Parathyroid adenoma (tissue), 2 donors: ENCODE data around the gene LCN15.
A peak's percentile ranks its signal among the peaks of the same experiment; 100 is the strongest.
"Not testable (repeated sequence)": the region's sequence is repeated elsewhere in the genome, so short reads cannot be mapped to it uniquely, and the experiment has no call there.

Source experiments
- H2AFZ ChIP-seq: fragments of 300-600 bp; sonication (generic); one replicate; pipeline ENCODE4 v1.7.0; 2017; ENCODE audit warnings: antibody characterized with exemption, mild to moderate bottlenecking
- H3K27ac ChIP-seq: fragments of 300-600 bp; sonication (generic); one replicate; pipeline ENCODE4 v1.7.0; 2017
- H3K27me3 ChIP-seq: fragments of 300-600 bp; sonication (generic); one replicate; pipeline ENCODE4 v1.7.0; 2017; ENCODE audit warnings: low read length; ENCODE audit not compliant: control insufficient read depth, insufficient read depth
- H3K36me3 ChIP-seq: fragments of 300-600 bp; sonication (generic); one replicate; pipeline ENCODE4 v1.7.0; 2017; ENCODE audit warnings: low read length; ENCODE audit not compliant: control insufficient read depth, insufficient read depth
- H3K4me1 ChIP-seq: fragments of 300-600 bp; sonication (generic); one replicate; pipeline ENCODE4 v1.7.0; 2017; ENCODE audit warnings: control low read depth
- H3K4me2 ChIP-seq: fragments of 300-600 bp; sonication (generic); one replicate; pipeline ENCODE4 v1.7.0; 2017; ENCODE audit warnings: low read length
- H3K4me3 ChIP-seq: fragments of 300-600 bp; sonication (generic); one replicate; pipeline ENCODE4 v1.7.0; 2017; ENCODE audit warnings: low read depth, low read length
- H3K79me2 ChIP-seq: fragments of 300-600 bp; sonication (generic); one replicate; pipeline ENCODE4 v1.7.0; 2017; ENCODE audit warnings: control low read depth
- H3K9ac ChIP-seq: fragments of 300-600 bp; sonication (generic); one replicate; pipeline ENCODE4 v1.7.0; 2017; ENCODE audit warnings: mild to moderate bottlenecking
- H3K9me3 ChIP-seq: fragments of 300-600 bp; sonication (generic); one replicate; pipeline ENCODE4 v1.7.0; 2017; ENCODE audit warnings: low read length; ENCODE audit not compliant: control insufficient read depth
- CTCF ChIP-seq: fragments of 300-600 bp; sonication (generic); IDR thresholded peaks from one replicate; pipeline ENCODE4 v1.7.0; 2017; ENCODE audit warnings: antibody characterized with exemption, mild to moderate bottlenecking
- donor health status: primary hyperparathyroidism.

LCN15 gene

GRCh38 chr9:136711751-136712689, 52.3 kb downstream of the LCN15 start, which contains the start of gene DIPK1B:
Gene DIPK1B (plus strand): TSS chr9:136712572. CDS start chr9:136712666, 94 bp downstream.
- H3K4me1 ChIP-seq, result no peaks in the 10 kb centered on the region
- peak within 1 kb of the TSS; percentile 87 for H3K4me2 ChIP-seq
- TF ChIP-seq CTCF, result no peak
- no peaks in the 10 kb centered on the region for H3K9me3 ChIP-seq
- peak within 1 kb of the TSS; percentile 72 for H2AFZ ChIP-seq
- H3K4me3 ChIP-seq, result peak within 1 kb of the TSS; percentile 71
- no peak within 1 kb of the TSS for H3K9ac ChIP-seq
- no peaks in the 10 kb centered on the region for H3K27me3 ChIP-seq
- H3K79me2 ChIP-seq, result no peaks in the 10 kb centered on the region
- H3K36me3 ChIP-seq, result no peaks in the 10 kb centered on the region
- peak within 1 kb of the TSS; percentile 19 for H3K27ac ChIP-seq

- not testable (repeated sequence) for H3K9me3 ChIP-seq
- peak overlapping the region; percentile 14 for H3K4me3 ChIP-seq
These were observed 53.1 kb downstream of the LCN15 start for GRCh38 chr9:136711219-136711648.

GRCh38 chr9:136710543-136710942, 53.8 kb downstream of the LCN15 start:
- no peaks in the 10 kb centered on the region for H3K9me3 ChIP-seq
- H2AFZ ChIP-seq, result no peak overlapping the region
- TF ChIP-seq CTCF, result no peak
- H3K79me2 ChIP-seq, result no peaks in the 10 kb centered on the region
- no peak overlapping the region for H3K9ac ChIP-seq
- H3K4me3 ChIP-seq, result no peak overlapping the region
- no peak overlapping the region for H3K4me2 ChIP-seq
- H3K4me1 ChIP-seq, result no peaks in the 10 kb centered on the region
- H3K27ac ChIP-seq, result no peak overlapping the region
- H3K36me3 ChIP-seq, result no peaks in the 10 kb centered on the region
- no peaks in the 10 kb centered on the region for H3K27me3 ChIP-seq

More at GRCh38 chr9:136711219-136711648, 53.1 kb downstream of the LCN15 start:
- H3K4me1 ChIP-seq, H2AFZ ChIP-seq, H3K36me3 ChIP-seq, H3K79me2 ChIP-seq, H3K27me3 ChIP-seq, H3K27ac ChIP-seq, H3K9ac ChIP-seq: not testable (repeated sequence)
- peak overlapping the region; percentile 75 for H3K4me2 ChIP-seq
